HCT116 (cell line): ENCODE measurements around the gene LRRC4. TPM values are rescaled to one million over a fixed set of nuclear protein-coding genes. Genes with fewer than 3 reads are reported as not detected.

ENCODE experiments used
- ATAC-seq: fragments of 200-7000 bp; cut with Tn5 transposase; 2 replicates; pipeline ENCODE4 v1.9.1; 2020; ENCODE audit warnings: mild to moderate bottlenecking, moderate library complexity
- BruUV-seq: library from RNA; stranded (reverse); fragments of 400-500 nt; replicated peaks from 2 replicates; lab custom pipeline; 2021; lab: Mats Ljungman, UMichigan
- CTCF ChIA-PET: fragments of 300-600 bp; sonication (Branson Sonifier 250); formaldehyde crosslinking; loops from one replicate; lab custom pipeline; 2021; ENCODE audit warnings: antibody characterized with exemption; lab: Charles Lee
- POLR2A ChIA-PET: fragments of 300-600, 350-600 bp; sonication (Branson Sonifier 250); formaldehyde crosslinking; loops from one replicate; lab custom pipeline; 2021; ENCODE audit warnings: antibody characterized with exemption; lab: Charles Lee
- RAD21 ChIA-PET, 2 experiments: fragments of 300-600 bp; sonication (Branson Sonifier 250); formaldehyde crosslinking; loops; one replicate each; lab custom pipeline; 2023; ENCODE audit warnings: low total read pairs in 2 of 2; ENCODE audit not compliant: uncharacterized antibody in 2 of 2, unreplicated experiment in 2 of 2, low non-redundant PET in 1 of 2; lab: Charles Lee
- DNase-seq: peaks from one replicate; pipeline ENCODE4 v3.0.0-alpha.2; 2010; ENCODE audit warnings: low read depth, low spot score
- H2AFZ ChIP-seq: fragments of 200-600 bp; shearing (Covaris generic), sonication (generic); 2 replicates; pipeline ENCODE4 v1.6.1; 2017; ENCODE audit warnings: low read depth, mixed run types, mixed read lengths, antibody characterized with exemption, low read length; ENCODE audit not compliant: poor library complexity, severe bottlenecking
- H3K27ac ChIP-seq: 2 replicates; pipeline ENCODE4 v1.5.1; 2012; ENCODE audit warnings: low read depth, low read length
- H3K27me3 ChIP-seq: fragments of 200-600 bp; sonication (generic); 2 replicates; pipeline ENCODE4 v1.6.1; 2016; ENCODE audit warnings: mixed run types, low read length, mixed read lengths; ENCODE audit not compliant: insufficient read depth
- H3K36me3 ChIP-seq, 2 experiments: fragments of 200-500 bp in 1 of 2; fragments of 200-600 bp in 1 of 2; sonication (Bioruptor generic) in 1 of 2; sonication (generic) in 1 of 2; 2 replicates each; pipeline versions ENCODE4 v1.5.1 to v1.6.1; 2014 to 2016; ENCODE audit warnings: low read length in 2 of 2, inconsistent platforms in 1 of 2, mixed read lengths in 1 of 2, mixed run types in 1 of 2; ENCODE audit not compliant: insufficient read depth in 2 of 2, control insufficient read depth in 1 of 2
- H3K4me1 ChIP-seq, 2 experiments: fragments of 200-600 bp in 1 of 2; sonication (generic) in 1 of 2; 2 replicates each; pipeline versions ENCODE4 v1.5.1 to v1.6.1; 2012 to 2017; ENCODE audit warnings: low read length in 2 of 2, inconsistent platforms in 1 of 2, mild to moderate bottlenecking in 1 of 2, mixed read lengths in 1 of 2, mixed run types in 1 of 2, moderate library complexity in 1 of 2; ENCODE audit not compliant: insufficient read depth in 2 of 2, control insufficient read depth in 1 of 2
- H3K4me2 ChIP-seq: fragments of 200-600 bp; sonication (generic); 2 replicates; pipeline ENCODE4 v1.6.1; 2017; ENCODE audit warnings: mixed run types, low read length, mixed read lengths
- H3K4me3 ChIP-seq, 2 experiments: fragments of 200-600 bp in 1 of 2; sonication (generic) in 1 of 2; replicated peaks in 1 of 2; 2 replicates each; pipeline ENCODE4 v1.5.1; 2011 to 2016; ENCODE audit warnings: low read length in 2 of 2, control low read depth in 1 of 2, low read depth in 1 of 2, mild to moderate bottlenecking in 1 of 2, mixed read lengths in 1 of 2, mixed run types in 1 of 2
- H3K79me2 ChIP-seq: fragments of 200-600 bp; sonication (generic); 2 replicates; pipeline ENCODE4 v1.6.1; 2017; ENCODE audit warnings: mild to moderate bottlenecking, mixed run types, low read length, moderate library complexity, mixed read lengths; ENCODE audit not compliant: insufficient read depth
- H3K9ac ChIP-seq: fragments of 200-600 bp; sonication (generic); 2 replicates; pipeline ENCODE4 v1.6.1; 2016; ENCODE audit warnings: low read length, mixed read lengths
- H3K9me2 ChIP-seq: fragments of 200-600 bp; sonication (generic), shearing (Covaris generic); 2 replicates; pipeline ENCODE4 v1.6.1; 2017; ENCODE audit warnings: mixed run types, mild to moderate bottlenecking, moderate library complexity; ENCODE audit not compliant: insufficient read depth
- H3K9me3 ChIP-seq, 2 experiments: fragments of 200-500 bp in 1 of 2; fragments of 200-600 bp in 1 of 2; sonication (Bioruptor generic) in 1 of 2; sonication (generic) in 1 of 2; 2 replicates each; pipeline ENCODE4 v1.6.1; 2014 to 2017; ENCODE audit warnings: low read length in 2 of 2, mixed read lengths in 2 of 2, inconsistent platforms in 1 of 2, low read depth in 1 of 2, mild to moderate bottlenecking in 1 of 2, mixed run types in 1 of 2, moderate library complexity in 1 of 2; ENCODE audit not compliant: control insufficient read depth in 1 of 2, insufficient read depth in 1 of 2
- H4K20me1 ChIP-seq: fragments of 200-600 bp; sonication (generic), shearing (Covaris generic); 2 replicates; pipeline ENCODE4 v1.6.1; 2017; ENCODE audit warnings: mixed run types, mild to moderate bottlenecking, moderate library complexity; ENCODE audit not compliant: insufficient read depth
- ATF3 ChIP-seq: IDR thresholded peaks from 2 replicates; pipeline ENCODE4 v1.6.1; 2012
- ELF1 ChIP-seq: IDR thresholded peaks from 2 replicates; pipeline ENCODE4 v1.6.1; 2012; ENCODE audit warnings: low read depth, borderline replicate concordance
- EZH2 ChIP-seq: fragments of 200-600 bp; sonication (generic); IDR thresholded peaks from 2 replicates; pipeline ENCODE4 v1.6.1; 2017; ENCODE audit warnings: antibody characterized with exemption, mixed run types
- EZH2phosphoT487 ChIP-seq: fragments of 200-600 bp; IDR thresholded peaks from 2 replicates; pipeline ENCODE4 v1.6.1; 2018; ENCODE audit warnings: antibody characterized with exemption, borderline replicate concordance
- RAD21 ChIP-seq: IDR thresholded peaks from 2 replicates; pipeline ENCODE4 v1.6.1; 2012; ENCODE audit warnings: low read depth, mild to moderate bottlenecking
- REST ChIP-seq: IDR thresholded peaks from 2 replicates; pipeline ENCODE4 v1.6.1; 2012; ENCODE audit warnings: low read depth
- SIN3A ChIP-seq: IDR thresholded peaks from 2 replicates; pipeline ENCODE4 v1.6.1; 2012; ENCODE audit warnings: low read depth
- SP1 ChIP-seq: IDR thresholded peaks from 2 replicates; pipeline ENCODE4 v1.6.1; 2012; ENCODE audit warnings: low read depth
- ZNF274 ChIP-seq: fragments of 200-500 bp; sonication (Bioruptor generic); IDR thresholded peaks from 2 replicates; pipeline ENCODE4 v1.6.1; 2014; ENCODE audit warnings: mild to moderate bottlenecking, low read depth, low read length, inconsistent platforms
- intact Hi-C: fragments of 100-400 bp; cut with micrococcal nuclease; formaldehyde crosslinking; loops from 2 replicates; pipeline ENCODE4 v1.10.0; 2022
- total RNA-seq: library from RNA; stranded (reverse); gene quantifications from one replicate; pipeline ENCODE4 v1.2.1, GENCODE V29; 2021; ENCODE audit not compliant: unreplicated experiment

The LRRC4 gene
- total RNA-seq, 1 experiment from 2014 or later: not detected

DNA sequence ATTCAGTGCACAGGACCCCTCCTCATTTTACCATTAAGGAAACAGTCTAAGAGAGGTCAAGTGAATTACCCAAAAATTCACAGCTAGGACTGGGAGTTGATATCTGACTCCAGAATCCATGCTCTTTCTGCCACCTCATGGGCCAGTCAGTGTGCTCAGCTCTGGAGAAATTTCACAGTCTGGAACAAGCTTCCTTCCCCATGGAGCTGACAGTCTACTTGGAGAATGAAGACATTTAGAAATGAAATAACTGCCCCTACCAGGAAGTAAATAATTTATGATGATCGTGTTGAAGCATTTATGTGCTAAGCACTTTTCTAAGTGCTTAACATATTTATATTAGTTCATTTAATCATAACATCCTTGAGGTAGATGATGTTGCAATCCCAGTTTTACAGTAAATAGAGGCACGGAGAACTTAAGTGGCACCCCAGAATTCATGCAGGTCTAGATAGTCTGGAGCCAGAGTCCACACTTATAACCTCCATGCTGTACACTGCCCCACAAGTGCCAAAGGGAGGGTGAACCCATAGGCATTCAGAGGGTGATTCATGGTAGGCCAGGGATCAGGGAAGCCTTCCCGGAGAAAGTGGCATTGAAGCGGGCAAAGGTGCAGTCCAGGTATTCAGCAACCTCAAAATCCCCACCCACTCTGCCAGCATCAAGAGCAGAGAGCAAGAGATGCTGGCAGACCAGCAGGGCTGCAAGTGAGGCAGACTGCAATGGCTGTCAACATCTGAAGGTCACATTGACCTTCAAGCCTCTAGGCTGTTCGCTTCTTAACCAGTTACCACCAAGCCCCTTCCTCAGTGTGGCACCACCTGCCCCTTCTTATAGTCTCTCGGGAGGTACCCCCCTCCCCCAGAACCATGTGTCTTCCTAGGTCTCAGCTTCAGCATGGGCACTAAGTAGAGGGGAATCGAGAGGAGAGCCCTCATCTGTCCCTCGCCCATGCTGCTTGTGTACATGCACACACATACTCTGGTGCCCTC is 38.4 kb upstream of the LRRC4 start:
- intact Hi-C loops: no loop called here
- Histone ChIP-seq H3K4me1 (no peaks in the 10 kb centered on the region), H3K27ac (no peak overlapping the region), H3K9me3 (no peaks in the 10 kb centered on the region), H2AFZ (no peak overlapping the region), H3K27me3 (no peaks in the 10 kb centered on the region), H3K9me2 (no peaks in the 10 kb centered on the region), H3K9ac (no peak overlapping the region), H3K36me3 (no peaks in the 10 kb centered on the region), H3K4me2 (no peak overlapping the region), H4K20me1 (no peaks in the 10 kb centered on the region), H3K79me2 (no peaks in the 10 kb centered on the region), H3K4me3 (no peak overlapping the region)
- ChIA-PET POLR2A (no interaction called here), RAD21 (no interaction called here), CTCF (no interaction called here)
- BruUV-seq: no TSS peak
- DNase-seq: no peak
- TF ChIP-seq RAD21 (no peak), EZH2 (no peak), EZH2phosphoT487 (no peak), REST (no peak), SP1 (no peak), SIN3A (no peak), ELF1 (no peak), ZNF274 (no peak), ATF3 (no peak)
- ATAC-seq: no peak
